ENCODE data around the gene TMEM121.

TMEM121 gene

GRCh38 chr14:105525861-105526775, at the start of gene TMEM121:
TMEM121 (plus strand) TSS chr14:105526583; CDS start chr14:105528835, 2,252 bp downstream.
- TF ChIP-seq, protein P1, sequence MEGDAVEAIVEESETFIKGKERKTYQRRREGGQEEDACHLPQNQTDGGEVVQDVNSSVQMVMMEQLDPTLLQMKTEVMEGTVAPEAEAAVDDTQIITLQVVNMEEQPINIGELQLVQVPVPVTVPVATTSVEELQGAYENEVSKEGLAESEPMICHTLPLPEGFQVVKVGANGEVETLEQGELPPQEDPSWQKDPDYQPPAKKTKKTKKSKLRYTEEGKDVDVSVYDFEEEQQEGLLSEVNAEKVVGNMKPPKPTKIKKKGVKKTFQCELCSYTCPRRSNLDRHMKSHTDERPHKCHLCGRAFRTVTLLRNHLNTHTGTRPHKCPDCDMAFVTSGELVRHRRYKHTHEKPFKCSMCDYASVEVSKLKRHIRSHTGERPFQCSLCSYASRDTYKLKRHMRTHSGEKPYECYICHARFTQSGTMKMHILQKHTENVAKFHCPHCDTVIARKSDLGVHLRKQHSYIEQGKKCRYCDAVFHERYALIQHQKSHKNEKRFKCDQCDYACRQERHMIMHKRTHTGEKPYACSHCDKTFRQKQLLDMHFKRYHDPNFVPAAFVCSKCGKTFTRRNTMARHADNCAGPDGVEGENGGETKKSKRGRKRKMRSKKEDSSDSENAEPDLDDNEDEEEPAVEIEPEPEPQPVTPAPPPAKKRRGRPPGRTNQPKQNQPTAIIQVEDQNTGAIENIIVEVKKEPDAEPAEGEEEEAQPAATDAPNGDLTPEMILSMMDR (IDR thresholded peaks at IDR 0.05; ENCODE audit: low read depth, low read length) = no peak
- H3K4me3 ChIP-seq (ENCODE audit: low read depth, low read length) = peak within 1 kb of the TSS; percentile 42
- DNase-seq (ENCODE audit: low read depth, low spot score) = no peak
- in situ Hi-C loops (cut with HindIII; ENCODE audit: low sequenced_read_pairs) = no loop called here

GRCh38 chr14:105476831-105477659, 49.3 kb upstream of the TMEM121 start:
- H3K4me3 ChIP-seq (ENCODE audit: low read depth, low read length) = peak overlapping the region; percentile 71
- no peak for DNase-seq (ENCODE audit: low read depth, low spot score)
- TF ChIP-seq, protein P1 (IDR thresholded peaks at IDR 0.05; ENCODE audit: low read depth, low read length) = no peak
- in situ Hi-C loops (cut with HindIII; ENCODE audit: low sequenced_read_pairs) = no loop called here

DNA sequence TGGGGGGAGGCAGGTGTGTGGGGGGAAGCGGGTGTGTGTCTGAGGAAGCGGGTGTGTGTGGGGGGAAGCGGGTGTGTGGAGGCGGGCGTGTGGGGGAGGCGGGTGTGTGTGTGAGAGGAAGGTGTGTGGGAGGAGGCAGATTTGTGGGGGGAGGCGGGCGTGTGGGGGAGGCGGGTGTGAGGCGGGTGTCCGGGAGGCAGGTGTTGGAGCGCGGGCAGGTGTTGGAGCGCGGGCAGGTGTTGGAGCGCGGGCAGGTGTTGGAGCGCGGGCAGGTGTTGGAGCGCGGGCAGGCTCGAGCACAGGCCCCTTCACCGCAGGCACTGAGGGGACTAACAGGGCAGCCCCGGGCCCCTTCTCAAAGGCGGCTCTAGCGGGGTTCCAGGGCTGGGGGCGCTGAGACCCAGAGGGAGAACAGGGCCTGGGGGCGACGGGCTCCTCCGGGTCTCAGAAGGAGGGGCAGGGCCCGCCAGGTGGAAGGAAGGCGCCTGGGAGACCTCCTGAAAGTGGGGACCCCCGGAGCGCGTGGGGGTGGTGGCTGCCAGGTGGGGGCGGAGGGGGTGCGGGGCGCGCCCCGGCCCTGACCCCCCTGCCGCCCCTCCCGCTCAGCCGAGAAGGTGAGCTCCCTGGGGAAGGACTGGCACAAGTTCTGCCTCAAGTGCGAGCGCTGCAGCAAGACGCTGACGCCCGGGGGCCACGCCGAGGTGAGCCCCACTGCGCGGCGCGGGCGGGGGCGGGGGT, 48.6 kb upstream of the TMEM121 start:
- in situ Hi-C loops (cut with HindIII; ENCODE audit: low sequenced_read_pairs) = no loop called here

DNA sequence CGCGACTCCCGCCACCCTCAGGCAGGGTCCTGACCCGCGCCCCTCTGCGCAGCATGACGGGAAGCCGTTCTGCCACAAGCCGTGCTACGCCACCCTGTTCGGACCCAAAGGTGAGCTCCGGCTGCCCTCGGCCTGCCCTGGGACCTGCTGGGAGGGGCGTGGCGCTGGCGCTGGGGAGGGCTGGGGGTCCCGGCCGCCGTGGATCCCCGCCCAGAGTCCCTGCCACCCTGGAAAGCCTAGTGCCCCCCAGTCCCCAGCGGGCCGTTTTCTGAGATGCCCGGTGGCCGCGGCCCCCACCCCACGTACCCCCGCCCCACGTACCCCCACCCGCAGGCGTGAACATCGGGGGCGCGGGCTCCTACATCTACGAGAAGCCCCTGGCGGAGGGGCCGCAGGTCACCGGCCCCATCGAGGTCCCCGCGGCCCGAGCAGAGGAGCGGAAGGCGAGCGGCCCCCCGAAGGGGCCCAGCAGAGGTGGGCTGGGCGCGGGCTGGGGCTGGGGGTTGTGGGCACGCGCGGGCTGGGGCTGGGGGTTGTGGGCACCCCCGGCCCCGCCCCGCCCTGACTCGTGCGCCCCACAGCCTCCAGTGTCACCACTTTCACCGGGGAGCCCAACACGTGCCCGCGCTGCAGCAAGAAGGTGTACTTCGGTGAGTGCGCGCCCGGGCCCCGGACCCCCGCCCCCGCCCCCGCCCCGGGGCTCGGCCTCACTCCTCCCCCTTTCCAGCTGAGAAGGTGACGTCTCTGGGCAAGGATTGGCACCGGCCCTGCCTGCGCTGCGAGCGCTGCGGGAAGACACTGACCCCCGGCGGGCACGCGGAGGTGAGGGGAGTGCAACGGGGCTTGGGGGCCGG, 47.8 kb upstream of the TMEM121 start:
- no peak for DNase-seq (ENCODE audit: low read depth, low spot score)
- in situ Hi-C loops (cut with HindIII; ENCODE audit: low sequenced_read_pairs) = no loop called here
- TF ChIP-seq, protein P1 (IDR thresholded peaks at IDR 0.05; ENCODE audit: low read depth, low read length) = no peak
- no peak overlapping the region for H3K4me3 ChIP-seq (ENCODE audit: low read depth, low read length)

More for the DNA sequence above, 48.6 kb upstream of the TMEM121 start:
- DNase-seq (ENCODE audit: low read depth, low spot score) = no peak
- TF ChIP-seq, protein P1 (IDR thresholded peaks at IDR 0.05; ENCODE audit: low read depth, low read length) = no peak
- H3K4me3 ChIP-seq (ENCODE audit: low read depth, low read length) = no peak overlapping the region

DNA sequence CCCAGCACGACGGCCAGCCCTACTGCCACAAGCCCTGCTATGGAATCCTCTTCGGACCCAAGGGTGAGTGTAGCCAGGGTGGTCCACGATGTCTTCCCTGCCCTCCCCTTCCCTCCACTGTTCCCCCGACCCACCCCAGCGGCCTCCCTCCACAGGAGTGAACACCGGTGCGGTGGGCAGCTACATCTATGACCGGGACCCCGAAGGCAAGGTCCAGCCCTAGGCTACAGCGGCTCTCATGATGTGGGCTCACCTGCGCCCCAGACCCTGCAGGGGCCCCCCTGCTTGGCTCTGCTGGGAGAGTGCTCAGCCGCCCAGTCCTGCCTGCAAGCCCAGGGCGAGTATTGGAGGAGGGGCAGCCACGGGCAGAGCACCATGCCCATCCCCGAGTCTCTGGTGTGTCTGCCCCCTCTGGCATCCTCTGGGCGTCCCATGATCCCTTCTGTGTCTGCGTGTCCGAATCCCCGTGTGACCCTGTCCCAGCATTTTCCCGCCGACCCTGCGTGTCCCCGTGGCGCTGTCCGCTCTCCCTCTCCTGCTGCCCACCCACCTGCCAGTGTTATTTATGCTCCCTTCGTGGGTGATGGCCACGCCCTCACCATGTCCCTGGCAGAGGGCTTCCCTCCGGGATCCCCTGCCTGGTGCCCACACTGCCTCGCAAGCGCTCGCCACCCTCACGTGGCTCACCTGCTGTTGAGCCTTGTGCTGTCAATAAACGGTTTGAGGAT, 46.8 kb upstream of the TMEM121 start:
- H3K4me3 ChIP-seq (ENCODE audit: low read depth, low read length) = no peak overlapping the region
- in situ Hi-C loops (cut with HindIII; ENCODE audit: low sequenced_read_pairs) = no loop called here
- DNase-seq (ENCODE audit: low read depth, low spot score) = no peak
- TF ChIP-seq, protein P1 (IDR thresholded peaks at IDR 0.05; ENCODE audit: low read depth, low read length) = no peak
